GM19035 (cell line): ENCODE results near the gene CA14.
"Not testable (repeated sequence)": the region's sequence is repeated elsewhere in the genome, so short reads cannot be mapped to it uniquely, and the experiment has no call there.

Experiments
- ATAC-seq: cut with Tn5 transposase; IDR thresholded peaks from one replicate; pipeline ENCODE4 v1.9.1; 2021; ENCODE audit not compliant: unreplicated experiment

Gene CA14

GRCh38 chr1:150235852-150236613, 21.5 kb upstream of the CA14 start, which contains the start of gene ANP32E:
Gene ANP32E (minus strand): TSS chr1:150236112. CDS start chr1:150235786, 326 bp downstream.
- ATAC-seq: peak; percentile 88

GRCh38 chr1:150236614-150237100, 20.9 kb upstream of the CA14 start:
- ATAC-seq: no peak

- not testable (repeated sequence) for ATAC-seq
Measured at GRCh38 chr1:150237176-150237575, 20.4 kb upstream of the CA14 start.

DNA sequence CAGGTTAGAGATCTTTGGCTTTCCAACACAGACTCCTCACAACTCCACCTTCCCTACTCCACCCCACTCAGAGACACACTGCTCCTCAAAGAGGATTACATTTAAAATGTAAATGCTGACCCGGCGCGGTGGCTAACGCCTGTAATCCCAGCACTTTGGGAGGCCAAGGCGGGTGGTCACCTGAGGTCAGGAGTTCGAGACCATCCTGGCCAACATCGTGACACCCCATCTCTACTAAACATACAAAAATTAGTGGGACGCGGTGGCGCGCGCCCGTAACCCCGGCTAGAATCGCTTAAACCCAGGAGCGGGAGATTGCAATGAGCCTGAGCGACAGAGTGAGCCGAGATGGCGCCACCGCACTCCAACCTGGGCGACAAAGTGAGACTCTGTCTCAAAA, 19.8 kb upstream of the CA14 start:
- ATAC-seq: no peak

DNA sequence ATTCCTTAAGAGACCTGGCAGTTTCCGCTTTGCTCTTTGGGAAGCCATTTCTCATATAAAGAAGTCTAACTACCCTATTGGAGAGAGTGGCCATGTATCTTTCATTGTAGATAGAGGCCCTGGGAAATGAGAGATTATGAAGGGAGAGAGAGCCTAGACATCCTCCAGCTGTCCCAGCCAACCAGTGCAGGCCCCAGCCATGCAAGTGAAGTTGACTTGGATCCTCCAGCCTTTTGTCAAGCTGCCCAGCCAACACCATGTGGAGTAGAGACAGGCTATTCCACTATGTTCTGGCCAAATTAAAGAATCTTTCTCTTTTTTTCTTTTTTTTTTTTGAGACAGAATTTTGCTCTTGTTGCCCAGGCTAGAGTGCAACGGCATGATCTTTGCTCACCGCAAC, 14.6 kb upstream of the CA14 start:
- no peak for ATAC-seq

DNA sequence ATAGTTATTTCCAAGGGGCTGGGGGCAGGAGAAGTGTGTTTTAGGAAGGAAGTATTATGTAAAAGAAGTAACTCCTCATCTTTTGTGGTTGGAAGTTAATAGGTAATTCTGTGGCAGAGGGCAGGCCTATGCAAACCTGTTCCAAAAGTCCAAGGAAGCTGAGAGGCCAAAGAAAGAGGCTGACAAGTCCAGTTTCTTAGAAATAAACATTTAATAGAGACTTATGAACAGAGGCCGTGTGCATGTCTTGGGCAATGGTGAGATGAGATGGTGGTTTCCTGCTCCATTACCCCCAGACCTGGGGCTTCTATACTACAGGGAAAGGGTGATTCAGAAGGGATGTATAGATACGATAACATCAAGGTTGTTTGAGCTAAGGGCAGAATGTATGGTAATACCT, 7.6 kb upstream of the CA14 start:
- no peak for ATAC-seq

DNA sequence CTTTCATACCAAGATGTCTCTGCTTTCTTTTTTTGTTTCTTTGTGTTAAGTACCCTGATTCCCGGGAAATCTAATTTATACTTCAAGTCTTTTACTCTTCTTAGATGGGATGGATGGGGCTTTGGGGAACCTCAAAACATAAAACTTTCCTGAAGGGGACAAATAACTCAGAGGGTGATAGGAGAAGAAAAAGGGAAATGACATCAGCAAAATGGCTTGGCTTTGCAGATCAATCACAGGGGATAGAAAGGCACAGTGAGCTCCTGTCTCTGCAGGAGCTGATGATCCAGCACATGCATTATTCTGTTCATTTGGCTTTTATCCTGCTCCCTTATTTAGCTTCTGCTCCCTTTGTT, 1.4 kb upstream of the CA14 start:
- ATAC-seq: no peak

DNA sequence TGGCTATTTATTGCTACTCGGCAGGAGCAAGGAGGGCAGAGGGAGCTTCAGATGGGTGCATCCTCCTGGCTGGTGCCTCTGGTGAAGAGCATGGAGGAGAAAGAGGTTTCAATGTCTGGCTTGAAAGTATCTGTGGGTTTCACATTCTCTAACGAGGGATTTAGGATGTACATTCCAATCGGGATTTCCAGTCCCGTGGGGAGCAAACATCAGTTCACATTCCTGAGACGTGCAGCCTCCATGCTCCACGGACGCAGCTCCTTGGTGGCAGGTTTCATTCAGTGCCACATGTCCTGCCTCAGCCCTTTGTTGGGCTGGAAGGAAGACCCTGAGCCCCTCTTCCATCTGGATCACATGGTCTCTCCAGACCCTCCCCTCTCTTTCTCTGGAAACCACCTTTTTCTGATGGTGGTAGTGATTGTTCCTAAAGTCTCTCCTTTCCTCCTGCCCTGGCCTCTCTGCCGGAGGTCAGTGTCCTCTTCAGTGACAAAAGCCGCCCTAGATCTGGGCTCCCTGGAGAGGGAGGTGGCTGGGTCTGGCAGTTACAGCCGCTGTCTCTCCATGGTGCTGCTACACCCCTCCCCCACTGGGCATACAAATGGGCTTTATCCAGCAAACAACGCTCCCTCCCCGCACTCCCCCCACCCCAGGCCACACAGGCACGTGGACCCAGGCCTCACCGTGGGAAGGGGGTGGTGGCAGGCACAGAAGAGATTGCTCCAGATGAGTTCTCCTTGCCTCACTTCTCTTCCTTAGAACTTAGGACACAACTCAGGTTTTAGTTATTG, 826 bp upstream of the CA14 start:
- no peak for ATAC-seq

- ATAC-seq: no peak
Measured at GRCh38 chr1:150259217-150259616, 1.6 kb downstream of the CA14 start.

DNA sequence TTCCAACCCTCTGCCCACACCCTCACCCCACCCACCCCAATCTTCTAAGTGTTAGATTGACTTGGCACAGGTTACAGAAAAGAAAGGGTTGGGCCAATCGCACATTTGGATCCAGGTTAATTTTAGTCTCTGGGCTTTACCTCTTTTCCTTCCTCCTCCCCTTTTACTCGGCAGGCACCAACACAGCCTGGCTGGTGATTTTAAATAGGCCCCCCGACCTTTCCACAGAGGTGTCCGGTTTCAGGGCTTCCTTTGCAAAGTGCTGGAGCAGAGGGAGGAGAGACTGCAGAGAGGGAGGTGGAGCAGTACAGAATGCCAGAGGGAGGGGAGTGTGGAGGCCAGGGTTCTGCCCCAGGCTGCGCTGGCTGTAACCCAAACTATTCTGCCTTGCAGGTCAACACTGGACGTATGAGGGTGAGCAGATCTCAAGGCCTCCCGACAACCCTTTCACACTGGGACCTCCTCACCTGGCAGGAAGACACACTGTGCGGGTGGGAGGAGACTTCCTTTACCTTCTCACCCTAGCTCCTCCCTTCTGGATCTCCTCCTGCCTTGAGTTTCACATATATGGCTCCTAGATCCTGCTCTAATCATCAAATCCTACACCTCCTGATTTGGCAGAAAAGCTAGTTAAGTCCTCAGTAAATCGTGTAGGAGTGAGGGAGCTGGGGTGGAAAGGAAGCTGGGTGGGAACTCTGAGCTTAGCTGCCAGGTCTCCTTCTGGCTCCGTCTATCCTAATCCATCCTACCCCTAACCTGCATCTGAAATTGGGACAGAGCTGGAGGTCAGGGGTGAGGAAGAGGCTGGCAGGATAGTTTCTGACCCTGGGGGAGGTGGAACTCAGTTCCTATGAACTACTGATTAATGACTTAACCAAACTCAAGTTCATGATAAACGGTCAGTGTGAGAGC, 2.4 kb downstream of the CA14 start:
- ATAC-seq: no peak

- ATAC-seq: no peak
Measured at GRCh38 chr1:150261367-150261766, 3.8 kb downstream of the CA14 start.

- ATAC-seq: no peak
Measured at GRCh38 chr1:150262388-150263320, 5.1 kb downstream of the CA14 start.

- no peak for ATAC-seq
Measured at GRCh38 chr1:150263549-150263948, 6.0 kb downstream of the CA14 start.

DNA sequence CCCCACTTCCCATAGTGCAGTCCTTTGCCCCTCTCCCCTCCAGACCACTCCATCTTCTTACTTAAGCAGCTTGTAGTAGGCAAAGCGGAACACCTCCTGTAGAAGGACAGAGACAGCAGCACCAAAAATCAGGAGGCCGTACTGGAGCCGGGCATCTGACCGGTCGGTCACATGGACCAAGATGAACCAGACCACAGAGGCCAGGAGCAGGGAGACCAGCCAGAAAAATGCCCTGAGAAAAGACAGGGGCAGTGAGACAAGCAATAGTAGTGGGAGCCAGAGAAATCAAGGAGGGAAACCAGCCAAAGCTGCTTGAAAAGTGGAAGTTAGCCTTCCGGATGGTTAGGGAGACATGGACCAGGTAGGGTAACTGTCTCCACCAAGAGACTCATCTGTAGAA, 10.3 kb downstream of the CA14 start:
- ATAC-seq: no peak

GRCh38 chr1:150268340-150268704, 10.7 kb downstream of the CA14 start:
- peak; percentile 19 for ATAC-seq

- ATAC-seq: peak; percentile 93
Measured at GRCh38 chr1:150268705-150269403, 11.3 kb downstream of the CA14 start, which contains the start of gene APH1A. Gene APH1A (minus strand): TSS chr1:150269016. CDS start chr1:150268810, 206 bp downstream.

DNA sequence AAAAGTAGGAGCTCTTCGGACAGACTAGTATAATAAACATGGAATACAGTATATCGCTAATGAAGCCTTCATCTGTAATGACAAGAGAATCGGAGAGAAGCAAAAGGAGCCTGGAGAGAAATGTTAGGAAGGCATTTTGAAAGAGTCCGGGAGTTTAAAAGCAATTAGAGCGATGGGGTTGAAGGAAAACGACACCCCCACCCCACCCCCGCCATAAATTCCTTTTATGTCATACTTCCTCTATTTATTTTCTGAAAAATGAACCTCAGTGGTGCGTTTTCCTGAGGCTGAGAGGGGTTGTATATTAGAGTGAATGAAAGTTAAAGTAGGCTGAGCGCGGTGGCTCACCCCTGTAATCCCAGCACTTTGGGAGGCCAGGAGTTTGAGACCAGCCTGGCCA, 11.9 kb downstream of the CA14 start:
- ATAC-seq: no peak

- ATAC-seq: no peak
Measured at GRCh38 chr1:150271291-150271959, 13.9 kb downstream of the CA14 start.

DNA sequence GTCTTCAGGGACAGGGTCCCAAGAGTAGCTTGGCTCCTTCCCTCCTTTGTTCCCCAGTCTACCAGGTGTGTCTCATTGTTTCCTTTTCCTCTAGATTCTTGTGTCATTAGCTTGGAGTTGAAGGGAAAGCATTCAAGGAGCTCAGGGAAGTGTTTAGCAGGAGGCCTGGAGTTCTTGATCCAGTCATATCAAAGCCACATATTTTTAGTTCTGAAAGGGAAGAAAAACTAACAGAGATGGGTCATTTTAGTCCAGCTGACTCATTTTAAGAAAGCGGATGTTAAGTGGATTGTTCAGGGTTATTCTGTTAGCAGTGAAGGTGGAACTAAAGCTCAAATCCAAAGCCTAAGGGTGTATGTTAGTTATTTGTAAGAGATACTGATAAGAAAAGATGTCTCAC, 15.7 kb downstream of the CA14 start:
- no peak for ATAC-seq
